ENCODE measurements around the gene TBCCD1.

The TBCCD1 gene

DNA sequence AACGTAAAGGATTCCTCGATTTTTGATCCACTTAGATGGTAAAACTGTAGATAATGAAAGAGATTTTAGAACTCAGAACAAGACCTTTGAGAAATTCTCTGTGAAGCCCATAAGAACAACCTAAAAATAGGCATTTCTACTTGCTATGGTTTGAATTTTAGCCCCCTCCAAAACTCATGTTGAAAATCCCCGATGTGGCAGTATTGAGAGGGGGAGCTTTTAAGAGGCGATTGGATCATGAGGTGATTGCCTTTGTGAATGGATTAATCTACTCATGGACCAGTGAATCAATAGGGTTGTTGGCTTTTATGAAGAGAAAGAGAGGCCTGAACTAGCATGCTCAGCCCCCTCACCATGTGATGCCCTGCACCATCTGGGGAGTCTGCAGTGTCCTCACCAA is 25.5 kb upstream of the TBCCD1 start:
- no peaks in the 10 kb centered on the region for H3K36me3 ChIP-seq (ENCODE audit: low read depth)

GRCh38 chr3:186590580-186591295 is 23.6 kb upstream of the TBCCD1 start:
- DNase-seq (ENCODE audit: low spot score), result no peak
- H3K27me3 ChIP-seq (ENCODE audit: insufficient read depth, poor library complexity, severe bottlenecking), result no peaks in the 10 kb centered on the region
- no peak overlapping the region for H3K4me3 ChIP-seq (ENCODE audit: severe bottlenecking)
- peak overlapping the region; percentile 92 for H3K27ac ChIP-seq (ENCODE audit: poor library complexity, severe bottlenecking)
- H3K36me3 ChIP-seq (ENCODE audit: low read depth), result peaks cover 7% of the 10 kb centered on the region
- TF ChIP-seq, protein P1, sequence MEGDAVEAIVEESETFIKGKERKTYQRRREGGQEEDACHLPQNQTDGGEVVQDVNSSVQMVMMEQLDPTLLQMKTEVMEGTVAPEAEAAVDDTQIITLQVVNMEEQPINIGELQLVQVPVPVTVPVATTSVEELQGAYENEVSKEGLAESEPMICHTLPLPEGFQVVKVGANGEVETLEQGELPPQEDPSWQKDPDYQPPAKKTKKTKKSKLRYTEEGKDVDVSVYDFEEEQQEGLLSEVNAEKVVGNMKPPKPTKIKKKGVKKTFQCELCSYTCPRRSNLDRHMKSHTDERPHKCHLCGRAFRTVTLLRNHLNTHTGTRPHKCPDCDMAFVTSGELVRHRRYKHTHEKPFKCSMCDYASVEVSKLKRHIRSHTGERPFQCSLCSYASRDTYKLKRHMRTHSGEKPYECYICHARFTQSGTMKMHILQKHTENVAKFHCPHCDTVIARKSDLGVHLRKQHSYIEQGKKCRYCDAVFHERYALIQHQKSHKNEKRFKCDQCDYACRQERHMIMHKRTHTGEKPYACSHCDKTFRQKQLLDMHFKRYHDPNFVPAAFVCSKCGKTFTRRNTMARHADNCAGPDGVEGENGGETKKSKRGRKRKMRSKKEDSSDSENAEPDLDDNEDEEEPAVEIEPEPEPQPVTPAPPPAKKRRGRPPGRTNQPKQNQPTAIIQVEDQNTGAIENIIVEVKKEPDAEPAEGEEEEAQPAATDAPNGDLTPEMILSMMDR (IDR thresholded peaks at IDR 0.05; ENCODE audit: poor library complexity, severe bottlenecking), result no peak
- H3K9me3 ChIP-seq (ENCODE audit: severe bottlenecking), result no peaks in the 10 kb centered on the region
- H3K4me1 ChIP-seq (ENCODE audit: insufficient read depth, poor library complexity, severe bottlenecking), result peaks cover 22% of the 10 kb centered on the region
- no peak for ATAC-seq (ENCODE audit: low read depth)

More for the DNA sequence above, 25.5 kb upstream of the TBCCD1 start:
- Histone ChIP-seq H3K27me3 (ENCODE audit: insufficient read depth, poor library complexity, severe bottlenecking) (no peaks in the 10 kb centered on the region), H3K4me1 (ENCODE audit: insufficient read depth, poor library complexity, severe bottlenecking) (peaks cover 27% of the 10 kb centered on the region), H3K27ac (ENCODE audit: poor library complexity, severe bottlenecking) (no peak overlapping the region), H3K9me3 (ENCODE audit: severe bottlenecking) (no peaks in the 10 kb centered on the region), H3K4me3 (ENCODE audit: severe bottlenecking) (no peak overlapping the region)
- TF ChIP-seq, protein P1 (IDR thresholded peaks at IDR 0.05; ENCODE audit: poor library complexity, severe bottlenecking), result no peak
- DNase-seq (ENCODE audit: low spot score), result no peak
- no peak for ATAC-seq (ENCODE audit: low read depth)

DNA sequence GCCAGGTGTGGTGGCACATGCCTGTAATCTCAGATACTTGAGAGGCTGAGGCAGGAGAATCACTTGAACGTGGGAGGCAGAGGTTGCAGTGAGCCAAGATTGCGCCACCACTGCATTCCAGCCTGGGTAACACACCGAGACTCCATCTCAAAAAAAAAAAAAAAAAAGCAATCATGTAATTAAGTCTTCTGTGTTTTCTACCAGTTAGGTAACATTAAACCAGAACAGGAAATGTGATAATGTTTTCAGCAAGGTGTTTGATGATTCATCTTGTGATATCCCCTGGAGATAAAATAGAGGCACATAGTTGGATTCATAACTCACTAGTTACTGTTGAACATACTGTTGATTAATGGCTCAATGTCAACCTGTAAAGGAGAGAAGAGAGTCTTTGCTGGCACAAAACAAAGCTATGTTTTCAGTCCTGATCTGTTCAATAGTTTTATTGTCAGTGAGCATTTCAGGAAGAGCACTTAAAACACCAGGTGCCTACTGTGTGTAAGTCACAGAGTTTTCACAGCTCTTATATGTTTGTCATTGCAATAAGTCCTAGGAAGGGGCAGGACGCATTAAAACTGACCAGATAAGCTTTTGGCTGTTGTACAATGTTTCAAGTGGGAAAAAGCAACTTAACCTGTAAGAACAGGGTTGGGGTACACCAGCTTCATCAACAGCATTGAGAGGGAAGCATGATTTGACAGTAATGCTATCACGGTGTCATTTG is 22.9 kb upstream of the TBCCD1 start:
- Histone ChIP-seq H3K9me3 (ENCODE audit: severe bottlenecking) (no peaks in the 10 kb centered on the region), H3K4me1 (ENCODE audit: insufficient read depth, poor library complexity, severe bottlenecking) (peaks cover 22% of the 10 kb centered on the region), H3K27me3 (ENCODE audit: insufficient read depth, poor library complexity, severe bottlenecking) (no peaks in the 10 kb centered on the region), H3K36me3 (ENCODE audit: low read depth) (peaks cover 14% of the 10 kb centered on the region), H3K27ac (ENCODE audit: poor library complexity, severe bottlenecking) (peak overlapping the region; percentile 92), H3K4me3 (ENCODE audit: severe bottlenecking) (no peak overlapping the region)
- ATAC-seq (ENCODE audit: low read depth) (peak; percentile 75), DNase-seq (ENCODE audit: low spot score) (peak; percentile 73)
- TF ChIP-seq, protein P1 (IDR thresholded peaks at IDR 0.05; ENCODE audit: poor library complexity, severe bottlenecking), result no peak

DNA sequence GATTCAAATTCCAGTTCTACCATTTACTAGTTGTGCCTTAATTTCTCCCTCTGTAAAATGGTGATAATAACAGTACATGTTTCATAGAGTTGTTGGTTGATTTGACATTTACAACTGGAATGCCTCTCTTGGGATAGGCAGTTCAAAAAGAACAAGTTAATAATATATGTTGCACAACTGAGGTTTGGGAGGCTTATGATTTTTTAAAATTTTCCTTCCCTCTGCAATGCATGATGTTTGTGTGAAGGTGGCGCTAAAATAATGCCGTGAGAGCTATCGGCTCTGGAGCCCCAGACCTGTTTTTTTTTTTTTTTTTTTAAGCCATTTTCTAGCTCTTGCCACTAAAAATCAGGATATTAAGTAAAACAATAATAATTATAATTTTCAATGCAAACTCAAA is 22.0 kb upstream of the TBCCD1 start:
- Histone ChIP-seq H3K27me3 (ENCODE audit: insufficient read depth, poor library complexity, severe bottlenecking) (no peaks in the 10 kb centered on the region), H3K36me3 (ENCODE audit: low read depth) (peaks cover 22% of the 10 kb centered on the region), H3K9me3 (ENCODE audit: severe bottlenecking) (no peaks in the 10 kb centered on the region), H3K27ac (ENCODE audit: poor library complexity, severe bottlenecking) (peak overlapping the region; percentile 92), H3K4me3 (ENCODE audit: severe bottlenecking) (no peak overlapping the region), H3K4me1 (ENCODE audit: insufficient read depth, poor library complexity, severe bottlenecking) (peaks cover 22% of the 10 kb centered on the region)
- TF ChIP-seq, protein P1 (IDR thresholded peaks at IDR 0.05; ENCODE audit: poor library complexity, severe bottlenecking), result peak; percentile 32
- ATAC-seq (ENCODE audit: low read depth), result no peak
- no peak for DNase-seq (ENCODE audit: low spot score)

Measured in RWPE2 (cell line).